GM19395 (cell line): ENCODE measurements around the gene MCM3AP.

Experiments used
- ATAC-seq: cut with Tn5 transposase; IDR thresholded peaks from one replicate; pipeline ENCODE4 v1.9.1; 2021; ENCODE audit warnings: mild to moderate bottlenecking, moderate library complexity; ENCODE audit not compliant: unreplicated experiment

The MCM3AP gene

DNA sequence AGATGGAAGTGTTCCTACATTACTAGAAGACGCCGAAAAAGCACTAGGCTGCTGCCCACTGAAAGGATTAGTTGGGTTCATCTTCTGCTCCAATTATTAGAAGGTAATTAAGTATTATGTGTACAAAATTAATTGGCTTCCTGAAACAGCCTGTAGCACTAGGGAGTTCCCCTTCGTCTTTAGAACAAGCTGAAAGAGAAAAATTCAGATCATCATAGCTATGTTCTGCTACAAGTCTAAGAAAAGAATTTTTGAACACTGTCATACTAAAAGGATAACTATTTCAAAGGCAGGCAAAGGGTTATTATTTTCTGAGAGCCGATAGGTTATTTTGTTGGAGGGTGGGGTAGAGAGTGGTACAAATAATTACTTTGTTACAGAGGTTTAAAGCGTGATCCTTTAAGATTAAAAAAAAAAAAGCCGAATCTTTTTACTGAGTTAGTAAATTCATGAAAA lies at the start of gene MCM3AP:
Gene MCM3AP (minus strand): TSS at position 406 of the 456 bp plus-strand sequence. CDS start 325 bp downstream, at position 81.
- ATAC-seq = no peak

DNA sequence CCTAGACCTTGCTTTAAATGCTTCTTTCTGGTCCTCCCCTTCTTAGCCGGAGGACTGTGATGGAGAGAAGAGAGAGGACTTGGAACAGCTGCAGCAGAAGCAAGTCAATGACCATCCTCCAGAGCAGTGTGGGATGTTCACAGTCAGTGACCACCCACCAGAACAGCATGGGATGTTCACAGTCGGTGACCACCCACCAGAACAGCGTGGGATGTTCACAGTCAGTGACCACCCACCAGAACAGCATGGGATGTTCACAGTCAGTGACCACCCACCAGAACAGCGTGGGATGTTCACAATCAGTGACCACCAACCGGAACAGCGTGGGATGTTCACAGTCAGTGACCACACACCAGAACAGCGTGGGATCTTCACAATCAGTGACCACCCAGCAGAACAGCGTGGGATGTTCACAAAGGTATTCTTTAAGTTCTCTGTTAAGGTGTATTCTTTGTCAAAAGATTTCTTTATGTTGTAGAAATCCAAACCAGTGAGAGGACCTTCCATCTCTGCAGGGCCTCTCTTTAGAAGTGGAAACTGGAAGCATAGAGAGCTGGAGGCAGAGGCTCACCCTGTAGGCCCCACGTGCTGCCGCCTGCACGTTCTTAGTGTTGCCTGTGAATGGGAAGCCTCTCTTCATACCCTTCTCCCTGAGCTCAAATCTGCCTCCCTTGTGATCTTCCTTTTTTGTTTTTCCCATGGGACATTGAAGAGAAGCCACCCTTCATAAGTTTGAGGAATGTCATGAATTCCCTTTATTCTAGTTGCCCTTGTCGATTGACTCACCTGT lies 49.1 kb upstream of the MCM3AP start:
- no peak for ATAC-seq

DNA sequence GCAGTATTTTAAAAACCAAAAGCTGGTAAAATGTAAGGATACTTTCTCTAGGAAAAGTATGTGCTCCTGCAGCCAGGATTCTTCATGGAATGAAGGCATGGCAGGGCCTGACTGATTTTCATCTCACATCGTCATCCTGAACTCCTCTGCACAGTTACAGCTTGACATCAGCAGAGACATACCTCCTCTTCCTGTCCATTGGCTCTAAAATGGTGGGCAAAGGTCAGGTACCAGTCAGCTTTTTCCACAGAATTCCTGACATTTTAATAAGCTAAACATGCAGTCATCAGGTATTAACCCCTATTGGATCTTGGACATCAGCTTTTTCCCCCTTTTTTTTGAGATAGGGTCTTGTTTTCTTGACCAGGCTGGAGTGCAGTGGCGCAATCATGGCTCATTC lies 44.4 kb upstream of the MCM3AP start:
- no peak for ATAC-seq

DNA sequence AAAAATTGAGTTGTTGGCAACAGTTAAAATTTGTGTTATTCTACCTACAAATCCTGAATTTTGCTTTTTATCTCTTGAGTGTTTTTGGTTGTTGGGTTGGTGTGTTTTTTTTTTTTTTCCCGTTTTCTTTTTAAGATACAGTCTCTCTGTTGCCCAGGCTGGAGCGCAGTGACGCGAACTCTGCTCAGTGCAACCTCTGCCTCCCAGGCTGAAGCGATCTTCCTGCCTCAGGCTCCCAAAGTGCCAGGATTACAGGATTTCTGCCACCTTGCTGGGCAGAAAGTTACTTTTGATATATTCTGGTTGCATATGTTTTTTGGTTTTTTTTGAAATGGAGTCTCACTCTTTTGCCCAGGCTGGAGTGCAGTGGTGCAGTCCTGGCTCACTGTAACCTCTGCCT lies 42.7 kb upstream of the MCM3AP start:
- ATAC-seq = no peak

DNA sequence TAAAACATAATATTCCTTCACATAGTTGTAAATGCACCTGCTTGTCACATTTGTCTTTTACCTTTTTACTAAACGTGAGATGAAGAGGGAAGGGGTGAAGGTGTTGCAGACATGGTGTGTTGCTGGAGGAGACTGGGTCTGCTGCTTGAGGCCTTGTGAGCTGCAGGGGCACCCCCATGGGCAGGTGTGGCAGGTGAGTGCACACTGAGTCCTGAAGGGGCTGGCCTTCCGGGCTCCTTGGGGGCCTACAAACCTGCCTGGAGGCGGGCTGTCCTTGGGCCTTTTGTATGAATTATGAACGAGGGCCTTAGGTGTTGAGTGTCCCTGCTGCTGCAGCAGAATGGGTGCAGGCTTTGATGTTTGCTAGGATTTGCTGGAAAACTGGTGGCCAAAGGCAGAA lies 42.3 kb upstream of the MCM3AP start:
- no peak for ATAC-seq

DNA sequence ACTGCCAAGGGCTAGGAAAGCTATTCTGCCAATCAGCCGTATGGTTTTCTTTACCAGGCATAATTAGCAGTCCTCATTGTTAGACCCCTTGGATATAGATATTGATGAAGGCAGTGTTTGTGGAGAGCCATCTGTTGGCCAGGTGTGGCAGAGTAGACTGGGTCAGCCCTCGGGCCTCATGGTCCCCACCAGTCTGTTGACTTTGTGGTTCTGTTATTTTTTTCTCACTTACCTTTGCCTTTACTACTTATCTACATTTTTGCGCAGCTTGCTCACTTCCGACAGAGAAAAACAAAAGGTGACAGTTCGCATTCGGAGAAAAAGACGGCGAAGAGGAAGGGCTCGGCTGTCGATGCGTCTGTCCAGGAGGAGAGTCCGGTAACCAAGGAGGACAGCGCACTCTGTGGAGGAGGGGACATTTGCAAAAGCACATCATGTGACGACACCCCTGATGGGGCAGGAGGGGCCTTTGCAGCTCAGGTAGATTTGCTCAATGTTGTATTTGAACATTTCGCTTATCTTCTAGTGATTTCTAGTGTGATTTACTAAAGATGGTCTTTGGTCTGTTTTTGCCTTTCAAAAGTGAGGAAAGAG lies 40.8 kb upstream of the MCM3AP start:
- ATAC-seq = no peak

DNA sequence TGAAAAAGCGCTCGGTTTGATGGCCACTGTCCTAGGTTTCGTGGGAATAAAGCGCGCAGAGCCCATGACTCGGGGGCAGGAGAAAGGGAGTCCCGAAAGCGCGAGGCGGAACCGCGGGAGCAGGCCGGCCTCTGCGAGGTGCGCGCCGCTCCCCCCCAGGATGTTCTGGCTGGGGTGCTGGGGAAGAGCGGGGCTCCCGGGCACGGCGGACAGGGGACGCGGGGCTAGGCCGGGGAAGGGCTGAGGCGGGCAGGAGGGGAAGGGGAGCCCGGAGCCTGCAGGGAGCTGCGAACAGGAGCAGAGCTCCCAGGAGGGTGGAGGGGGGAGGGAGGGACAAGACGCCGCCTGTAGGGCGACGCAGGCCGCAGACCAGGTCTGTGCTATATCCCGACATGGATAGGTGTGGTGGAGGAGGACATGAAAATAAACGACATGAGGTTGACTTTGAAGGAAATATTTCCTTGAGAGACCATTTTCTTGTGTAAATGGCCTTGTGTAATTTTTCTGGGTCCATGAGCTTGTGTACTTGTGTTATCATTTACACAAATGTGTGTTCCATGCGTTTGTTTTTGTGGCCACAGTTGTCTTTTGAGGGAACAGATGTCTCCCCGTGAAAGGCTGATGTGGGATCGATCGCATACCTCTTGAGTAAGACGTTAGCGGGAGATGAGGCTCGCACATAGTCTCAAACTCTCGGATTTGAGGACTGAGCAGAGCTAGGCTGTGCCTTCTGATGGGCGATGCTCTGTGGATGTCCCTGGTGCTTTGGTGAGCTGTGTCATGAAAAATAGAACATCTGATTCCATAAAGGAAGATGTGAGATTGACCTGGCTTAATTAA lies 39.9 kb upstream of the MCM3AP start:
- no peak for ATAC-seq

DNA sequence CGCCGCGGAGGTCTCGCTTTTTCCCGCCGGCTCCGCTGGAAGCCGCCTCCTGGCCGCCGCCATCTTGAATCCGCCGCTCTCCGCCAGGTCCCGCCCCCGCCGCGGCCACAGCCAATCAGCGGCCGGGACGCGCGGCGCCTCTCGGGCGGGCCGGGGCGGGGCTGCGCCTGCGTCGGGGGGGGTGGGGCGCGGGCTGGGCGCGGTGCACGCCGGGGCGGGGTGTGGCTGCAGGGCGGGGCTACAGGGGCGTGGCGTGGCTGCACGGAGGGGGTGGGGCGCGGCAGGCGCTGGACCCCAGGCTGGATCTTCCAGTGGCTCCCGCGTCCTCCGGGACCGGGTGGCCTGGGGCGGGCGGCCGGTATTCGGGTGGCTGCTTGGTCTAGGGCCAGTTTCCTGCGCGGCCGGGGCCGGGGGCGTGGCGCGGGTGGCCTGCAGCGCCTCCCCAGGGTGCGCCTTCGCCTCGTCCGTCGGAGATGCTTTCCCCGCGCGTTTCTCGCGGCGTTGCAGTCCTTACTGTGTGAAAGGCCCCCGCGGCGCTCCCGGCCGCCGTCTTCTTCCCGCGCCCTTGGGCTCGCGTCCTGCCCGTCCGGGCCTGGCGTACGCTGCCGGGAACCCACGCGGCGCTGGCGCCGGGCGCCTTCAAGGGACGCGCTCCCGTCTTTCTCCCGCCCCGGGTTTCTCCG lies 39.1 kb upstream of the MCM3AP start:
- ATAC-seq = peak; percentile 66

DNA sequence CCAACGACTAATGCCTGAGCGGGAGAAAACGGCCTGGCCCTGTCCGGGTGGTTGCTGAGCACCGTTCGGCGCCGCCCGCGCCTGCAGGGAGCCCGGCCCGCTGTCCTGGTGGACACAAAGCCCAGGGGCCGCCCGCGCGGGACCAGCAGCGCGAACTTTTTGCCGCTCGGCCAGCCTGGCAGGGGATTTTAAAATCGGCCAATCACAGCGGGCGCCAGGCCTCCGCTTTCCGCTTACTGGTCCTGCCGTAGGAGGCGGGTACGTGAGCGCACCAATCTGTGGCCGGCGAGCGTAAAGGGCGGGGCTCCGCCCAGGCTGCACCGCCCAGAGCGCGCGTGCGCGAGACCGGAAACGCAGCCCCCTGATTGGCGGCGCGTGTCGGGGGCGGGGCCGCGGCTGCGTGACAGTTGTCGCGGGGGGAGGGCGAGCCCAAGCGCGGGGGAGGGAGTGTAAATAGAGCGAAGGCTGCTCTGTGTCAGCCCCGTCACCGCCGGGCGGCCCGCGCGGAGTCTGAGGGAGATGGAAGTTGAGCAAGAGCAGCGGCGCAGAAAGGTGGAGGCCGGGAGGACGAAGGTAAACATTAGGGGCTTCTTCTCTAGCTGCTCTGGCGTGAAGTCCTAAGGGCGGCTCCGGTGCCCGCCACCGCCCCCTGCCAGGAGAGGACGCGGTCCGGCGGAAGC lies 38.4 kb upstream of the MCM3AP start, which contains the start of the genes C21orf58 and PCNT:
Gene C21orf58 (minus strand): TSS at position 161 of the 680 bp plus-strand sequence. CDS start 1,132 bp downstream, outside the sequence.
Gene PCNT (plus strand): TSS at position 447 of the 680 bp plus-strand sequence. CDS start 73 bp downstream, at position 520.
- peak; percentile 76 for ATAC-seq

DNA sequence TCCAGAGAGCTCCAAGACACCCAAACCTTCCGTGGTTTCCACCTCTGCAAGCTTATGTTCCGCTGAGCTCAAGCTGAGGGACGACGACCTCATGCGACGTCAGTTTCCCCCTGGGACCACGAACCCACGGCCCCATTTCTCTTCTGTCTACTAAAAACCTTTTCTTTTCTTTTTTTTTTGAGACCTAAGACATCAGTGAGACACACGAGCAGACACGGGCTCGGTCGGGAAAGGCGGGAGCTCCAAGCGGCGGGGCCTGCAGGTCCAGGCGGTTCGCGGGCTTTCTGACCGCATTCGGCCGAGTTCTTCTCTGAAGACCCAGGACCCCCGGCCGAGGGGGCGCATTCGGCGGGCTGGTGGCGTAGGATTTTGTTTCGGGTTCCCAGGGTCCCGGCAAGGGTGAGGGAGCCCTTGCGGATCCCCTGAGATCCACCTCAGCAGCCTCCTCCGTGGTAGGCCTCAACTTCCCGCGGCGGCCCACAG lies 37.9 kb upstream of the MCM3AP start:
- peak; percentile 13 for ATAC-seq

DNA sequence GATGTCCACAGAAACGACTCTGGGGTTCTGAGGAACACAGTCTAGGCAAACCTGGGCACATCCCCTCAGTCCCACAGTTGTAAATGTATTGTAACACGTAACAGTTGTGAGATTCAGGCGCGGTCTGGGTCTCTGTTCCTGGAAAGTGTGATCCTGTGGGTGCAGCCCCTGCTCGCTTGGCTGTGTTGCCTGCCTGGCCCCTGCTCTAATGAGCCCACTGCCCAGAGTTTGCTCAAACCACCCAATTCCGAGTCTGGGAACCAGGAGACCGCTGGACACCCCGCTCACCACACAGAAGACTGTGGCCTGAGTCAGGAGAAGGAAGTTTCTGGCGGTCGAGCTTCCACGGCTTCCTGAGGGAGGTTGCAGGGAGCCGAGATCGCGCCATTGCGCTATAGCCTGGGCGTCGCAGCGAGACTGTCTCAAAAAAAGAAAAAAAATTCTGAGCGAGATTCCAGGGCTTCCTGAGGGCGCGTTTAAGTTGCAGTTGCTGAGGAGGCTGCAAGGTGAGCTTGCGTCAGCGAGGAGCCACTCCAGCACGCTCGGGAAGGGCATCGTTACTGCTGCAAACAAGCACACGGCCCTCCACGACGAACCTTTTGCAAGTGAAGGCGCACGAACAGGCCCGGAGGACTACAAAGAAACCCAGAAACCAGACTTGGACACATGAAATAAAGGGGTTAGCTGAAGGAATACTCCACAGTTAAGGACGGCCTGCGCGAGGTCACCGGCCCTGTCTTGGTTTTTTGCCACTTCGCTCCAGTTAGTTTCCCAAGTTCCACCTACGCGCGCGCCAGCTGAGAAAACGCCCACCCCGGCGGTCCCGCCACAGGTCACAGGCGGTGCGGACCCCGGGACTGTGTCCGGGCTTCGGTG lies 37.2 kb upstream of the MCM3AP start:
- ATAC-seq = no peak

DNA sequence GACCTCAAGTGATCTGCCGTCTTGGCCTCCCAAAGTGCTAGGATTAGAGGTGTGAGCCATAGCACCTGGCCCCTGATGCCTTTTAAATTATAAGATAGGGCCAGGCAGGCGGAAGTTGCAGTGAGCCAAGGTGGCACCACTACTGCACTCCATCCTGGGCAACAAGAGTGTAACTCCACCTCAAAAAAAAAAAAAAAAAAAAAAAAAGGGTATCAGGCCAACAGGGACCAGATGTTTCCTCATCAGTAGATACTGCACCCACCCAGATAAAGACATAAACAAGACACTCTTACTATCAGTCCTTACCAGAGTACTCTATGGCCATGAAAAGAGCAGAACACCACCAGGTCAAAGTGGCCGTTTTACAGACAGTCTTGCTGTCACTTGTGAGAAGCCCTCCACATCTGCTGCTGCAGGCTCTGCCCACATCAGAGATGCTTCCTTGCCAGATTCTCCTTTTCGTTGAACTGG lies 35.0 kb upstream of the MCM3AP start:
- ATAC-seq = no peak

DNA sequence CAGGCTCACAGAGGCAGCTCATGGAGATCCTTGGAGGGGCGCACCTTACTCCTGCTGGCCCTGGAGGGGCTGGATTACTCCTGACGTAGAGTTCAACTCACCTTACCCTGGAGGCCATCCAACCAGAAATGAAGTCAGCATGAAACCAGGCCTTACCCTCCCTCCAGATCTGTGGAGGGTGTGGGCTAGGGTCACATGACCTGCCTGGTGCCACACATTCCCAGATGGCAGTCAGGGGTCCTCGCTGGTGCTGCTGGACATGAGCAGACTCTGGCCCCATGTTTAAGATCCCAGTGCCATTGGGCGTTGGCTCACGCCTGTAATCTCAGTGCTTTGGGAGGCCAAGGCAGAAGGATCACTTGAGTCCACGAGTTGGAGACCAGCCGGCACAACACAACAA lies 33.8 kb upstream of the MCM3AP start:
- no peak for ATAC-seq

DNA sequence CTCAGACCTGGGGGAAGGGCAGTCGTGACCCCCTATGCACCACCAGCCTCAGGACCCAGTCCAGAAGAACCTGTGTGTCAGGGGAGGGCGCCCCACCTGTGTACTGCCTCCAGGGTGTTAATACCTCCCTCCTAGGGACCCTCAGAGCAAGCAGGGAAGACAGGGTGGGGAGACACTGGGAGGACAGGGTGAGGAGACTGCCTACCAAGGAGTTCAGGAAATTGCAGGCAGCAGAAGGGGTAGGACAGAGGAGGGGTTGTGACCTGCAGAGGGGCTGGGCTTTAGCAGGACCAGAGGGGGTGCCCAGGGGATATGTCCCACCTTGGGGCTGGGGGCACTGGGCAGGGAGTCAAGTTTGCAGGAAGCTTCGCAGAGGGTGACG lies 33.0 kb upstream of the MCM3AP start:
- no peak for ATAC-seq

DNA sequence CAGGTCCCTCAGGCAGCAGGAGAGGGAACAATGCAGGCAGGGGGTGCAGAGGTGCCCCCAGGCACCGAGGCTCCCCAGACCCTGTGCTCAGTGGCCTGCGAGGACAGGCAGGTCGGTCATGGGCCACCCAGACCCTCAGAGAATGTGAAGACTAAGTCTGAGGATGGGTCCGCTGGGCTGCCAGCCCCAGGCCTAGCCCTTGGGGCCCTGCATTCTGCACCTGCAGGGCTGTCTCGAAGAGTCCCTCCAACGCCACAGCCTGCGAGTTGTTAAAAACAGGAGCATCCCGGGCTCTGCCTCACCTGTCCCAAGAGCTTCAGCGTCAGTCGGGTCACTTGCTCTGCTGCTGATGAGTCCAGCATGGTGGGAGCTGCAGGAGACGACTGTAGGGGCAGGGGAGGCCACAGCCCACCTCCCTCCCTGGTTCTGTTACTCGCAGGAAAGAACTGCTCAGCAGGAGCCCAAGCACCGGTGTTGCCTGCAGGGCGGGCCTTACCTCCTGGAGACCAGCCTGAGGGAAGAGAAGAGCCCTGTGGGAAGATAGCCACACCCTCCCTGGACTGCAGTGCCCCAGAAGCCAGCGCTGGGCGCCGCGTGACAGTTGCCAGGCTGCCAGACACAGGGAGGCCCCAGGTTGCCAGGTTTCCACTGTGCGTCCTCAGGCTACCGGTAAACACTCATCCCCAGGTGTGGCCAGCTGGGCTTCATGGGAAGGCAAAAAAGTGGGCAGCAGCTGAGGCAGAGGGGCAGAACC lies 32.5 kb upstream of the MCM3AP start:
- no peak for ATAC-seq

DNA sequence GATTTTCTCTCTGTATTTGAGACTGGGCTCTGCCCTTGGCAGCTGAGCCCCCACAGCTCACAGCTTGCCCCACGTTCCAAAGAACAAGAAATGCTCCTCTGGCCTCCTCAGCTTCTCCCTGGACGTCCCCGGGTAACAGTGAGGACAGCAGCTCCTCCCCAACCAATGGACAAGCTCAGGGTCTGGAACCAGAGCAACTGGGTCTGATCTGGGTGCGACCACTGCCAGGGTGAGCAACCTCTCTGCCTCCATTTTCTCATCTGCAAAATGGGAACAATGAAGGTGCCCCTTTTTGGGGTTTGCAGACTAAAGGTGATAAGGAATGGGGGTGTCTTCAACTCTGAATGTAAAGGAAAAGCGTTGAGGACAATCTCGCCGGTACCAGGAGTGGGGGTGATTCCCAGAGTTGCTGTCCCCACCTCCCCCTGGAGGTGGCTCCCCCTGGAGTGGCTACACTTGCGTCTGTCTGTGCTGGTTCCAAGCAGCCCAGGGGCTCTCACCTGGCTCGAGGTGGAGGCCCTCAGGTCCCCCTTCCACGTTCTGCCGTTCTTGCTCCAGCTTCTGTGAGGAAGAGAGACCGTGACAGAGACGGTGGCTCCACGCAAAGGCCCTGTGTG lies 31.4 kb upstream of the MCM3AP start:
- no peak for ATAC-seq

DNA sequence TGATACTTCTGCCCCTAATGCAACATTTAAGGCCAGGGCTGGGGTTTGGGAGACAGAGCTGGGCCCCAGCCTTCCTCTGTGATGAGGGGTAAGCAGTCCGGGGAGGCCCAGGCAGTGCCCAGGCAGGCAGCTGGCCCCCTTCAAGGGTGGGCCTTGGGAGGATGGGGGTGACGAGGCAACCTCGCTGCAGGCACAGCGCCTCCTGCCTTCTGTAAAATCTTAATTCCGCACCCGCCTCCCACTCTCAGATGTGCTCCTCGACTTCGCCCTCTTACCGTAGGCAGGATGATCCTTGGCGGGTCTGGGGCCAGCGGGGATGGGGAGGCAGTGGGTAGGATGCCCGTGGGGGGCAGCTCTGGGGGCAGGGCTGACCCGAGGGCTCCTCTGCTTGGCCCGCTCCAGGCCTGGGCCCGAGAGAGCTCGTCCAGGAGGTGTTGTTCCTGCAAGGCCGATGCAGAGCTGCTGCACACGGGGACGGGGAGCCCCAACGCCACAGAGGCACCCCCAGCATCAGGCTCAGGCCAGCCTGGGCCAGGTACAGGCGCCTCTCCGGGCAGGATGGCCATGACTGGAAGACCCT lies 29.1 kb upstream of the MCM3AP start:
- no peak for ATAC-seq
